Mucosa of gallbladder (tissue), 1 donor: ENCODE data around the gene METTL26. TPM values are rescaled to one million over a fixed set of nuclear protein-coding genes. Genes with fewer than 3 reads are reported as not detected.

Experiments used
- DNase-seq: peaks from one replicate; pipeline ENCODE4 v3.0.0-alpha.2; 2020; ENCODE audit warnings: low spot score
- total RNA-seq: library from RNA; stranded (reverse); gene quantifications from one replicate; pipeline ENCODE4 v1.2.1, GENCODE V29; 2021
- donor health status: DM: no; HTN: no; CAD: no.

METTL26 gene
- total RNA-seq, 1 donor from 2014 or later: 69.3 TPM

GRCh38 chr16:674968-675883 is 39.1 kb upstream of the METTL26 start, which contains the start of gene RHBDL1:
Gene RHBDL1, plus strand, starts transcription at chr16:675671. Its CDS starts 120 bp downstream, at chr16:675791.
- DNase-seq: no peak

DNA sequence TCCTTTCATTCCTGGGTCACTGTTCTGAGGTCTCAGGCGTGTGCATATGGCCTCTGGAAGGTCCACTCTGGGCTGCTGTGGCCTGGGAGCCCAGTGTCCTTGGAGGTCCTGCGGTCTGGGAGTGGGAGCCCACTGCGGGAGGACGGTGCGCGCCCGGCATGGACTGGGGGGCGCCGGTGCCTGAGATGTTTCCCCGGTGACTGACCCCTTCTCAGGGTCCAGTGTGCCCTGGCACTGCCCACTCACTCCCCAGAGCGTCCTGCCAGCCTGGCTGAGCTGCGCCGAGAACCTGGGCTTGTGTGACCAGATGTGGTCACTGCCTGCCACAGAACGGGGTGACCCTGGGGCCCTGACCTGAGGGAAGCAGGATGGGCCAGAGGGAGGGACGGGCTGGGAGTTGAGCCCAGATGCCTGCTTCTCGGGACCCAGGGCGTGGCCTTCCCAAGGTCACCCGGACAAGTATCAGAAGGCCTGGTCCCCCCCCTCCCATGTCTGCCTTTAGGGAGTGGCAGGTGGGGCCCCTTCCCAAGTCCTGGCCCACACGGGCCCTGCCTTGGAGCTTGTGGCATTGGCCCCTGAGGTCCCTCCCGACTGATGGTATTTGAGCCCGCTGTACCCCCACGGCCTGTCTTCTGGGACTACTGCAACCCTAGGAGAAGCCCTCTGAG is 38.2 kb upstream of the METTL26 start:
- DNase-seq: no peak

GRCh38 chr16:673399-673991 is 37.4 kb upstream of the METTL26 start:
- no peak for DNase-seq

DNA sequence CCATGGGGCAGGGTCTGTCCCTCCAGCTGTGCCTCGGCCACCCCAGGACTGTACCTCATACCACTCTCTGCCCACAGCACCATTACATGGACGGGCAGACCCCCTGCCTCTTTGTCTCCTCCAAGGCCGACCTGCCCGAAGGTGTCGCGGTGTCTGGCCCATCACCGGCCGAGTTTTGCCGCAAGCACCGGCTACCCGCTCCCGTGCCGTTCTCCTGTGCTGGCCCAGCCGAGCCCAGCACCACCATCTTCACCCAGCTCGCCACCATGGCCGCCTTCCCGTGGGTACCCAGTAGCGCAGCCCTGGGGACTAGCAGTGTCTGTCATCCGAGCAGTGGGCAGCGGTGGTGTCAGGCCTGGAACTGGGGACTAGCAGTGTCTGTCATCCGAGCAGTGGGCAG is 36.7 kb upstream of the METTL26 start:
- DNase-seq: no peak

- no peak for DNase-seq
These were observed 36.3 kb upstream of the METTL26 start for GRCh38 chr16:672371-672770.

GRCh38 chr16:671353-672131 is 35.4 kb upstream of the METTL26 start:
- DNase-seq: no peak

GRCh38 chr16:670485-671352 is 34.6 kb upstream of the METTL26 start:
- no peak for DNase-seq

DNA sequence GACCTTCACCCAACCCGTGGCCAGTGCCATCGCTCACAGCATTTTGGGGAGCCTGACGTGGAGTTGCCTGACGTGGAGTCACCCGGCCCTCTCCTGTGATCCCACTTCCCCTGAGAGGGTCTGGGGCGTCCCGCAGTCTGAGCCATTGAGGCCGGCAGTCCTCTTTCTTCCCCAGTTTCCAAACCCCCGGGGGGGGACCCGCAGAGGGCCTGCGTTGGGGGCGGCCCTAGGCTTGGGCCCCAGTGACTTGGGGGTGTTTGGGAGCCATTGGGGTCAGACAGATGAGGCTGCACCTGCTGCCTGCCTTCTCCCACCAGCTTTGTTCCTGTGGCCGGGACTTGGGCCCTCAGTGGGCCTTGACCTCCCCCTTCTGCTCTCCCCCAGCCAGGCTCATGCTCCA is 33.6 kb upstream of the METTL26 start:
- DNase-seq: no peak

- DNase-seq: no peak
These were observed 32.5 kb upstream of the METTL26 start for GRCh38 chr16:668519-669171.

DNA sequence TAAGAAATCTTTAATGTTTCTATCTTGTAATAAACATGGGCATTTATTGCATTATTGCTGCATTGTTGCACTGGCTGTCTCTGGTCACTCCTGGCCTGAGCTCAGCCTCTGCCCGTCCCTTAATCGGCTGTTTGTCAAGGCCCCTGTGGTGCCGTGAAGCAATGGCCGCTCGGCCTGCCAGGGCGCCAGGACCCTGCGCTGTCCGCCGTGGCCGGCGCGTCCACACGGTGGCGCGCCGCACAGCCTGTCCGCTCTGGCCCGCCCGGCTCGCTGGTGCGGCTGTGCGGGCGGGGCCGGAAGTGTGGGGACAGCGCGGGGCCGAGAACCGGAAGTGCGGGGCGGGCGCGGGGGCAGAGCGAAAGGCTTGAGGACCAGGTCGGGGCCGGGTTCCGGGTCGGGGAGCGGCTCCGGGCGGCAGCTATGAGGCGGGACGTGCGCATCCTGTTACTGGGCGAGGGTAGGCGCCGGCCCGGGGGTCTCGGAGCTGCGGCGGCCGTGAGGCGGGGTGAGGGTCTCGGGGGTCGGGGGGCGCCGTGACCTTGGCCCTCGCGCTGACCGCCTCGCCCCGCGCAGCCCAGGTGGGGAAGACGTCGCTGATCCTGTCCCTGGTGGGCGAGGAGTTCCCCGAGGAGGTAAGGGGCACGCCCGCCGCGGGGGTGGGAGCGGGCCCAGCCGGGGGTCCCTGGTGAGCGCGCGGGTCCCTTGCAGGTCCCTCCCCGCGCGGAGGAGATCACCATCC is 31.8 kb upstream of the METTL26 start, which contains the start of gene RHOT2:
Gene RHOT2, plus strand, starts transcription at position 353 of the 739 bp plus-strand sequence. Its CDS starts 68 bp downstream, at position 421.
- peak; percentile 93 for DNase-seq

GRCh38 chr16:667113-667779 is 31.1 kb upstream of the METTL26 start:
- DNase-seq: no peak

GRCh38 chr16:666572-666971 is 30.5 kb upstream of the METTL26 start:
- DNase-seq: no peak

- DNase-seq: no peak
These were observed 26.5 kb upstream of the METTL26 start for GRCh38 chr16:662597-662996.

DNA sequence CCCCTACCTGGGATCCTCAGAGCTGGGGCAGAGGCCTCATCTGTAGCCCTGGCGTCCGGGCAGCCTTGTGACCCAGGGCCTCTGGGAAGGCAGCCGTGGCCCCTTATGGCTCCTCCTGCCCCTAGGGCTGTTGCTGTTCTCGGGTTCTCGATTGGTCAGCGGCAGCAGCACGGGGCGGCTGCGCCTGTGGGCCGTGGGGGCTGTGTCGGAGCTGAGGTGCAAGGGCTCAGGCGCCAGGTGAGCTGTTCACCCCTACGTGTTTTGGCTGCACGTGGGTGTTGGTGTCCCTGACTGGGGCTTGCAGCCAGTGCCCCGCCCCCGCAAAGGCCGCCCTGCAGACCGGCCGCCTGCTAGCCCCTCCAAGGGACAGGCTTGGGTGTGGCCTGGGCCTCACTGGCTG is 26.0 kb upstream of the METTL26 start:
- DNase-seq: no peak

DNA sequence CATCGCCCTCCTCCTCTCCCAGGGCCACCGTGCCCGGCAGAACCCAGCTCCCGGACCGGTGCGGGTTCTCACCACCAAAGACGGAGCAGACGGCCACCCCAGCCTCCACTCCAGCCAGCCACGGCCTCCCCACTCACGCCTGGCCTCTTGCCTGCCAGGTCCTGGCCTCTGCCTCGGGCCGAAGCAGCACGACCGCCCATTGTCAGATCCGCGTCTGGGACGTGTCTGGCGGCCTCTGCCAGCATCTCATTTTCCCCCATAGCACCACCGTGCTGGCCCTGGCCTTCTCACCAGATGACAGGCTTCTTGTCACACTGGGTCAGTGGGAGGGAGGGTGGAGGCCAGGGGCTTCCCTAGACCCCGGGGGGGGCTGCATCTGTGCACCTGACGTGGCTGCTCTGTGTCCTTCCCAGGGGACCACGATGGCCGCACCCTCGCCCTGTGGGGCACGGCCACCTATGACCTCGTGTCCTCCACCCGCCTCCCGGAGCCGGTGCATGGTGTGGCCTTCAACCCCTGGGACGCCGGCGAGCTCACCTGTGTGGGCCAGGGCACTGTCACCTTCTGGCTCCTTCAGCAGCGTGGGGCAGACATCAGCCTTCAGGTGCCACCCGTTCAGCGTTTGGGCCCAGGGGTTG is 25.2 kb upstream of the METTL26 start:
- no peak for DNase-seq

DNA sequence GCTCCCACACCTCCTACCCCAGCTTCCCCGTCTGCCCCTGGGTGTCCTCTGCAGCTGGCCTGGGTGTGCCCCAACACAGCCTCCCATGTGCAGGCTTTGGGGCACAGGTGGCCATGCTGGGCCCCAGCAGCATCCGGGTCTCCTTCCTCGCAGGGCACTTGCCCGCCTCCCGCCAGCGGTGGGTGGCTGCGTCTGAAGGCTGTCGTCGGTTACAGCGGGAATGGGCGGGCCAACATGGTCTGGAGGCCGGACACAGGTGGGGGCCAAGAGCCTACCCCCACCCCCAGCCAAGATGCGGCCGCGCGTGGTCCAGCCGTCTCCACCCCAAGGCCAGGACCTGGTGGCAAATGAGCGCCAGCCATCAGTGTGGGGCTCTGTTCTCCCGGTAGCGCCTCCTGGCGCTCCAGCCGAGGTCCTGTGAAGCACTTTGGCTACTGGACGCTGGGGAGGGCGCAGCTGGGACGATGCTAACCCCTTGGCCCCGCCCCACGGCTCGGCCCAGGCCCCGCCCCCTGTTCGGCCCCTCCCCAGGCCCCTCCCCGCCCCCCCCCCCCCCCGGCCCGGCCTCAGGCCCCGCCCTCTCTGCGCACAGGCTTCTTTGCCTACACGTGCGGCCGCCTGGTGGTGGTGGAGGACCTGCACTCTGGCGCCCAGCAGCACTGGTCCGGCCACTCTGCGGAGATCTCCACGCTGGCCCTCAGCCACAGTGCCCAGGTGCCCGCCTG is 24.5 kb upstream of the METTL26 start:
- peak; percentile 91 for DNase-seq

DNA sequence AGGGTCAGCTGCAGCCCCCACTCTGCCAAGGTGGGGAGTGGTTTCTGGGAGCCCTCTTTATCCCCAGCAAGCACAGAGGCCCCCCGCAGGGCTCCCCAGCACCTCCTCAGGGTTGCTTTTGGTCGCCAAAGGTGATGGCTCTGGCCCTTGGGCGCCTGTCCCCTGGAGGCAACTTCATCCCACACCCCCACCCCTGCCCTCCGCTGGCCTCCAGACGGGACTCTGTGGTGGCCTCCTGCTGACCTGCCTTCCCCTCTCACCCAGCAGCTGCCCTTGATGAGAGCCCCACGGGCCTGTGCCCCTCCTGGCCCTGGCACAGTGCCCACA is 24.0 kb upstream of the METTL26 start:
- no peak for DNase-seq

DNA sequence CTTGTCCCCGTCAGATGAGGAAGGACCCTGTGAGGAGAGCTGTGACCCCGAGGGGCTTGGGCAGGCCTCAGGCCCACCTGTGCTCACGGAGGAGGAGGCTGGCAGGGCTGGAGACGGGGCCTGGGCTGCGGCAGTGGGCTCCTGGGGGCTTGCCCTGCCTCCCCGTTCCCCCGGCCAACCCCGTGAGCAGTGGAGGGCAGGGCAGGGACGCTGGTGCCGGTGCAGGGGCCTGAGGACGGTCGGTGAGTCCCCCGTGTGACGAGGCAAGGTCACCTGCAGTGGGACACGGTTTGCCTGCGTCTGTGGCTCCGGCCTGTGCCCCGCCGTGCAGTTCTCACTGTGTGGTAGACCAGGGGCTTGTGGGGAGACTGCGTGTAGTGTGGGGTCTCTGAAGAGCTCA is 23.5 kb upstream of the METTL26 start:
- no peak for DNase-seq
